A673 (cell line): ENCODE measurements around the gene STK40. TPM values are rescaled to one million over a fixed set of nuclear protein-coding genes. Genes with fewer than 3 reads are reported as not detected.

Experiments
- BruUV-seq: library from RNA; stranded (reverse); fragments of 400-500 nt; replicated peaks from 2 replicates; lab custom pipeline; 2021; lab: Mats Ljungman, UMichigan
- CTCF ChIA-PET: fragments of 300-600 bp; sonication (Branson Sonifier 250); formaldehyde crosslinking; loops from one replicate; lab custom pipeline; 2022; ENCODE audit warnings: antibody characterized with exemption; lab: Charles Lee
- POLR2A ChIA-PET: fragments of 300-600 bp; sonication (Branson Sonifier 250); formaldehyde crosslinking; loops from one replicate; lab custom pipeline; 2022; ENCODE audit warnings: antibody characterized with exemption; ENCODE audit not compliant: low non-redundant PET; lab: Charles Lee
- DNase-seq: peaks from one replicate; pipeline ENCODE4 v3.0.0-alpha.2; 2015; ENCODE audit warnings: low spot score
- H3K27ac ChIP-seq: fragments of 200-600 bp; sonication (generic); 2 replicates; pipeline ENCODE4 v1.5.1; 2016; ENCODE audit warnings: mixed run types, low read depth, mild to moderate bottlenecking, mixed read lengths, antibody characterized with exemption, low read length; ENCODE audit not compliant: poor library complexity, severe bottlenecking
- H3K27me3 ChIP-seq: fragments of 200-600 bp; sonication (generic); replicated peaks from 2 replicates; pipeline ENCODE4 v1.6.1; 2017; ENCODE audit warnings: mixed run types, low read depth, mild to moderate bottlenecking, mixed read lengths, antibody characterized with exemption, low read length; ENCODE audit not compliant: insufficient read depth, poor library complexity
- H3K36me3 ChIP-seq: fragments of 200-600 bp; sonication (generic); 2 replicates; pipeline ENCODE4 v1.6.1; 2016; ENCODE audit warnings: mixed run types, mild to moderate bottlenecking, mixed read lengths, antibody characterized with exemption, low read length; ENCODE audit not compliant: insufficient read depth, poor library complexity, severe bottlenecking
- H3K4me1 ChIP-seq: fragments of 200-600 bp; sonication (generic); 2 replicates; pipeline ENCODE4 v1.6.1; 2017; ENCODE audit warnings: mixed run types, mild to moderate bottlenecking, mixed read lengths, antibody characterized with exemption, low read length; ENCODE audit not compliant: insufficient read depth, poor library complexity, severe bottlenecking
- H3K4me3 ChIP-seq: fragments of 200-600 bp; sonication (generic); 2 replicates; pipeline ENCODE4 v1.5.1; 2016; ENCODE audit warnings: low read depth, mixed run types, mild to moderate bottlenecking, mixed read lengths, low read length; ENCODE audit not compliant: poor library complexity, severe bottlenecking
- H3K9me3 ChIP-seq: fragments of 200-600 bp; sonication (generic); 2 replicates; pipeline ENCODE4 v1.6.1; 2016; ENCODE audit warnings: mixed run types, low read depth, mild to moderate bottlenecking, mixed read lengths, antibody characterized with exemption, low read length; ENCODE audit not compliant: poor library complexity, severe bottlenecking
- CTCF ChIP-seq: fragments of 300-800, 200-600 bp; sonication (generic); conservative IDR thresholded peaks from 2 replicates; pipeline ENCODE4 v1.5.1; 2017; ENCODE audit warnings: low read depth, mild to moderate bottlenecking, antibody characterized with exemption, low read length, moderate library complexity, mixed read lengths
- EZH2 ChIP-seq: fragments of 200-600 bp; sonication (generic); IDR thresholded peaks from 2 replicates; pipeline ENCODE4 v1.6.1; 2017; ENCODE audit warnings: borderline replicate concordance, low read depth, mild to moderate bottlenecking, mixed read lengths, antibody characterized with exemption, low read length; ENCODE audit not compliant: poor library complexity, severe bottlenecking
- intact Hi-C: fragments of 100-400 bp; cut with micrococcal nuclease; formaldehyde crosslinking; loops from one replicate; pipeline ENCODE4 v1.10.0; 2022; ENCODE audit not compliant: unreplicated experiment
- total RNA-seq: library from RNA; stranded (reverse); gene quantifications from 2 replicates; pipeline ENCODE4 v1.2.3, GENCODE V29; 2021

STK40 gene
- total RNA-seq, 1 experiment from 2014 or later, result 109 TPM

- BruUV-seq, result no TSS peak
- H3K9me3 ChIP-seq, result no peaks in the 10 kb centered on the region
- CTCF ChIA-PET, result no interaction called here
These were observed 46.5 kb downstream of the STK40 start for GRCh38 chr1:36339215-36339614.

GRCh38 chr1:36337830-36338229 is 47.9 kb downstream of the STK40 start:
- peaks cover 8% of the 10 kb centered on the region for H3K36me3 ChIP-seq
- CTCF ChIA-PET, result no interaction called here
- DNase-seq, result no peak
- no TSS peak for BruUV-seq
- H3K4me1 ChIP-seq, result no peaks in the 10 kb centered on the region
- intact Hi-C loops, result no loop called here
- POLR2A ChIA-PET, result no interaction called here
- no peaks in the 10 kb centered on the region for H3K27me3 ChIP-seq
- no peak overlapping the region for H3K27ac ChIP-seq
- no peak overlapping the region for H3K4me3 ChIP-seq
- no peaks in the 10 kb centered on the region for H3K9me3 ChIP-seq
- TF ChIP-seq CTCF, result no peak
- TF ChIP-seq EZH2, result no peak

More at GRCh38 chr1:36339215-36339614, 46.5 kb downstream of the STK40 start:
- intact Hi-C loops, result no loop called here
- Histone ChIP-seq H3K27me3 (no peaks in the 10 kb centered on the region), H3K27ac (no peak overlapping the region), H3K36me3 (peaks cover 15% of the 10 kb centered on the region), H3K4me1 (no peaks in the 10 kb centered on the region), H3K4me3 (no peak overlapping the region)
- TF ChIP-seq CTCF, result no peak
- POLR2A ChIA-PET, result no interaction called here
- no peak for DNase-seq

GRCh38 chr1:36330940-36331339 is 54.8 kb downstream of the STK40 start:
- CTCF ChIA-PET, result no interaction called here
- no peak for DNase-seq
- H3K4me3 ChIP-seq, result no peak overlapping the region
- POLR2A ChIA-PET, result no interaction called here
- H3K36me3 ChIP-seq, result no peaks in the 10 kb centered on the region
- no peaks in the 10 kb centered on the region for H3K4me1 ChIP-seq
- TF ChIP-seq EZH2, result no peak
- TF ChIP-seq CTCF, result no peak
- intact Hi-C loops, result no loop called here
- H3K27ac ChIP-seq, result no peak overlapping the region
- no peaks in the 10 kb centered on the region for H3K9me3 ChIP-seq
- H3K27me3 ChIP-seq, result no peaks in the 10 kb centered on the region
- no TSS peak for BruUV-seq
